SK-N-SH treated with all-trans-retinoic acid at 6 μM for 48 hours (cell line): ENCODE results near the gene DENND1A.

Source experiments
- ATAC-seq: fragments of 200-7000 bp; cut with Tn5 transposase; 3 replicates; pipeline ENCODE4 v1.9.1; 2020; ENCODE audit warnings: mild to moderate bottlenecking, moderate library complexity
- ARNTL ChIP-seq: fragments of 450-650 bp; formaldehyde crosslinking; IDR thresholded peaks from 2 replicates; pipeline ENCODE4 v1.5.0; 2020; ENCODE audit warnings: low read depth, mild to moderate bottlenecking, moderate library complexity, borderline replicate concordance
- BACH2 ChIP-seq: fragments of 250-450 bp; sonication (Bioruptor Pico); IDR thresholded peaks from 2 replicates; pipeline ENCODE4 v1.9.0; 2021; ENCODE audit warnings: mild to moderate bottlenecking, borderline replicate concordance
- CSDC2 ChIP-seq: fragments of 250-450 bp; sonication (Bioruptor Pico); IDR thresholded peaks from 2 replicates; pipeline ENCODE4 v1.5.0; 2020; ENCODE audit warnings: mild to moderate bottlenecking, moderate library complexity
- ESRRG ChIP-seq: fragments of 250-450 bp; sonication (Bioruptor Pico); IDR thresholded peaks from 2 replicates; pipeline ENCODE4 v1.6.1; 2021; ENCODE audit warnings: mild to moderate bottlenecking
- ISL1 ChIP-seq: fragments of 250-450 bp; sonication (Bioruptor Pico); IDR thresholded peaks from 2 replicates; pipeline ENCODE4 v2.1.2; 2022; ENCODE audit warnings: mild to moderate bottlenecking, moderate library complexity
- OSR1 ChIP-seq: fragments of 250-450 bp; sonication (Bioruptor Pico); IDR thresholded peaks from 2 replicates; pipeline ENCODE4 v1.8.0; 2022; ENCODE audit warnings: moderate library complexity, mild to moderate bottlenecking, inconsistent platforms
- PPARA ChIP-seq: fragments of 250-450 bp; sonication (Bioruptor Pico); IDR thresholded peaks from 2 replicates; pipeline ENCODE4 v1.5.0; 2020; ENCODE audit warnings: mild to moderate bottlenecking, borderline replicate concordance
- RARB ChIP-seq: fragments of 250-450 bp; sonication (Bioruptor Pico); IDR thresholded peaks from 2 replicates; pipeline ENCODE4 v1.8.0; 2021; ENCODE audit warnings: mild to moderate bottlenecking, moderate library complexity
- SNAI2 ChIP-seq: fragments of 250-450 bp; sonication (Bioruptor Pico); IDR thresholded peaks from 2 replicates; pipeline ENCODE4 v1.5.0; 2020; ENCODE audit warnings: mild to moderate bottlenecking, moderate library complexity
- TCF4 ChIP-seq: fragments of 250-450 bp; sonication (Bioruptor Pico); IDR thresholded peaks from 2 replicates; pipeline ENCODE4 v1.8.0; 2021; ENCODE audit warnings: mild to moderate bottlenecking, moderate library complexity, borderline replicate concordance
- TOX ChIP-seq: fragments of 250-450 bp; sonication (Bioruptor Pico); IDR thresholded peaks from 2 replicates; pipeline ENCODE4 v1.8.0; 2021; ENCODE audit warnings: mild to moderate bottlenecking, moderate library complexity, borderline replicate concordance
- ZC3H10 ChIP-seq: fragments of 250-450 bp; sonication (Bioruptor Pico); IDR thresholded peaks from 2 replicates; pipeline ENCODE4 v1.5.1; 2021; ENCODE audit warnings: mild to moderate bottlenecking, moderate library complexity
- ZFP3 ChIP-seq: fragments of 250-450 bp; sonication (Bioruptor Pico); IDR thresholded peaks from 2 replicates; pipeline ENCODE4 v1.5.0; 2020; ENCODE audit warnings: mild to moderate bottlenecking, moderate library complexity
- ZFP30 ChIP-seq: fragments of 450-650 bp; formaldehyde crosslinking; IDR thresholded peaks from 2 replicates; pipeline ENCODE4 v1.5.0; 2022; ENCODE audit warnings: mild to moderate bottlenecking, moderate library complexity
- ZNF565 ChIP-seq: fragments of 450-650 bp; formaldehyde crosslinking; conservative IDR thresholded peaks from 2 replicates; pipeline ENCODE4 v1.5.0; 2020; ENCODE audit warnings: low read depth, mild to moderate bottlenecking, moderate library complexity
- ZNF70 ChIP-seq: fragments of 450-650 bp; formaldehyde crosslinking; IDR thresholded peaks from 2 replicates; pipeline ENCODE4 v1.5.0; 2020; ENCODE audit warnings: mild to moderate bottlenecking, moderate library complexity
- ZNF8 ChIP-seq: fragments of 450-650 bp; formaldehyde crosslinking; IDR thresholded peaks from 2 replicates; pipeline ENCODE4 v1.5.0; 2020; ENCODE audit warnings: mild to moderate bottlenecking, moderate library complexity
- TF ChIP-seq, protein P1 (sequence below): fragments of 250-450 bp; sonication (Bioruptor Pico); IDR thresholded peaks from 2 replicates; pipeline ENCODE4 v1.5.1; 2021; ENCODE audit warnings: mild to moderate bottlenecking, moderate library complexity
- TF ChIP-seq, protein P2 (sequence below): fragments of 250-450 bp; sonication (Bioruptor Pico); IDR thresholded peaks from 2 replicates; pipeline ENCODE4 v1.8.0; 2021; ENCODE audit warnings: low read depth, mild to moderate bottlenecking, moderate library complexity, borderline replicate concordance
- TF ChIP-seq, protein P3 (sequence below): fragments of 250-450 bp; sonication (Bioruptor Pico); IDR thresholded peaks from 2 replicates; pipeline ENCODE4 v1.8.0; 2020; ENCODE audit warnings: mild to moderate bottlenecking, moderate library complexity, borderline replicate concordance
- TF ChIP-seq, protein P4 (sequence below): fragments of 250-450 bp; sonication (Bioruptor Pico); IDR thresholded peaks from 2 replicates; pipeline ENCODE4 v1.5.0; 2020; ENCODE audit warnings: mild to moderate bottlenecking, moderate library complexity
- TF ChIP-seq, protein P5 (sequence below): fragments of 250-450 bp; sonication (Bioruptor Pico); IDR thresholded peaks from 2 replicates; pipeline ENCODE4 v1.5.1; 2020; ENCODE audit warnings: low read depth, mild to moderate bottlenecking, moderate library complexity

The DENND1A gene

DNA sequence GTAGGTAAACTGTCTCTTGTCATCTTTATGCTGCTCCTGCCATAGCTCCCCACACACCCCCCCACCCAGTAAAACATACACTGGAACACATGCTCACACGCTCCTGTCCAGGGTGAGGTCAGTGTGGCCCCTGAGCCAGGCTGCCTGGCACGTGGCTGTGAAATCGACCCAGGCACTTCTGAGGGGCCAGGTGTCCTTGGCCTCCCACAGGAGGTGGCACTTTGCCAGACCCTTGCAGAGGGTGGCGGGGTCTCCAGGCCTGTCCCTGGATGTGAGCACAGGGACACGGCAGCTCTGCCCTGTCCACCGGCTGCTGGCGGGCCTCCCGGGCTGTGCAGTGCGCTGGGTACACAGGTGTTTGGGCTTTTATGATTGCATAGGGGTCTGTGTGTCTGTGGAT lies 583.9 kb downstream of the DENND1A start:
- TF ChIP-seq ISL1 (CRISPR knock-in tag): no peak
- no peak for TF ChIP-seq BACH2
- no peak for TF ChIP-seq PPARA (CRISPR knock-in tag)
- TF ChIP-seq TCF4 (CRISPR knock-in tag): no peak
- no peak for TF ChIP-seq ZNF565
- no peak for TF ChIP-seq ARNTL (CRISPR knock-in tag)
- TF ChIP-seq ZNF70 (CRISPR knock-in tag): no peak
- TF ChIP-seq RARB: no peak
- TF ChIP-seq, protein P1, sequence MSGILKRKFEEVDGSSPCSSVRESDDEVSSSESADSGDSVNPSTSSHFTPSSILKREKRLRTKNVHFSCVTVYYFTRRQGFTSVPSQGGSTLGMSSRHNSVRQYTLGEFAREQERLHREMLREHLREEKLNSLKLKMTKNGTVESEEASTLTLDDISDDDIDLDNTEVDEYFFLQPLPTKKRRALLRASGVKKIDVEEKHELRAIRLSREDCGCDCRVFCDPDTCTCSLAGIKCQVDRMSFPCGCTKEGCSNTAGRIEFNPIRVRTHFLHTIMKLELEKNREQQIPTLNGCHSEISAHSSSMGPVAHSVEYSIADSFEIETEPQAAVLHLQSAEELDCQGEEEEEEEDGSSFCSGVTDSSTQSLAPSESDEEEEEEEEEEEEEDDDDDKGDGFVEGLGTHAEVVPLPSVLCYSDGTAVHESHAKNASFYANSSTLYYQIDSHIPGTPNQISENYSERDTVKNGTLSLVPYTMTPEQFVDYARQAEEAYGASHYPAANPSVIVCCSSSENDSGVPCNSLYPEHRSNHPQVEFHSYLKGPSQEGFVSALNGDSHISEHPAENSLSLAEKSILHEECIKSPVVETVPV (CRISPR knock-in tag): no peak
- no peak for TF ChIP-seq ZC3H10
- TF ChIP-seq, protein P2, sequence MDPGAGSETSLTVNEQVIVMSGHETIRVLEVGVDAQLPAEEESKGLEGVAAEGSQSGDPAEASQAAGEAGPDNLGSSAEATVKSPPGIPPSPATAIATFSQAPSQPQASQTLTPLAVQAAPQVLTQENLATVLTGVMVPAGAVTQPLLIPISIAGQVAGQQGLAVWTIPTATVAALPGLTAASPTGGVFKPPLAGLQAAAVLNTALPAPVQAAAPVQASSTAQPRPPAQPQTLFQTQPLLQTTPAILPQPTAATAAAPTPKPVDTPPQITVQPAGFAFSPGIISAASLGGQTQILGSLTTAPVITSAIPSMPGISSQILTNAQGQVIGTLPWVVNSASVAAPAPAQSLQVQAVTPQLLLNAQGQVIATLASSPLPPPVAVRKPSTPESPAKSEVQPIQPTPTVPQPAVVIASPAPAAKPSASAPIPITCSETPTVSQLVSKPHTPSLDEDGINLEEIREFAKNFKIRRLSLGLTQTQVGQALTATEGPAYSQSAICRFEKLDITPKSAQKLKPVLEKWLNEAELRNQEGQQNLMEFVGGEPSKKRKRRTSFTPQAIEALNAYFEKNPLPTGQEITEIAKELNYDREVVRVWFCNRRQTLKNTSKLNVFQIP (CRISPR knock-in tag): no peak
- TF ChIP-seq ZFP3 (CRISPR knock-in tag): no peak
- no peak for TF ChIP-seq ZFP30 (CRISPR knock-in tag)
- no peak for TF ChIP-seq ESRRG (CRISPR knock-in tag)
- TF ChIP-seq, all 23 proteins: peak for 0
- no peak for ATAC-seq

DNA sequence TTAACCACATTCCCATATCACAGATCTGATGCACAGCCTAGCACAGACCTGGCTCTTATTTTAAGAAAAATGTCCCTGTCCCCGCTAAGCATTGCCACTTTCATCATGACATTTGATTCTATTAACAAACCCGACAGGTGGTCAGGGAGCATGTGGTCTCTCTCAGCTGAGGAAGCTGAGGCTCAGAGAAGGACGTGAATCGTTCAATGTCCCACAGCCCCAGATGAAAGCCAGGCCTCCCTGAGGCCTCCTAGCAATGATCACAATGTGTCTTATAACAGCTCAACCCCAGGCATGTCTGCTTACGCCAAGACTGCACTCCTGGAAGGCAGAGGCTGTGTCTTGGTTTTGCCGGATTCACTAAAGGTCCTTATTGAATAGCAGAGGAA lies 584.4 kb downstream of the DENND1A start:
- no peak for TF ChIP-seq OSR1 (CRISPR knock-in tag)
- TF ChIP-seq TOX: no peak
- no peak for TF ChIP-seq SNAI2 (CRISPR knock-in tag)
- ATAC-seq: no peak

DNA sequence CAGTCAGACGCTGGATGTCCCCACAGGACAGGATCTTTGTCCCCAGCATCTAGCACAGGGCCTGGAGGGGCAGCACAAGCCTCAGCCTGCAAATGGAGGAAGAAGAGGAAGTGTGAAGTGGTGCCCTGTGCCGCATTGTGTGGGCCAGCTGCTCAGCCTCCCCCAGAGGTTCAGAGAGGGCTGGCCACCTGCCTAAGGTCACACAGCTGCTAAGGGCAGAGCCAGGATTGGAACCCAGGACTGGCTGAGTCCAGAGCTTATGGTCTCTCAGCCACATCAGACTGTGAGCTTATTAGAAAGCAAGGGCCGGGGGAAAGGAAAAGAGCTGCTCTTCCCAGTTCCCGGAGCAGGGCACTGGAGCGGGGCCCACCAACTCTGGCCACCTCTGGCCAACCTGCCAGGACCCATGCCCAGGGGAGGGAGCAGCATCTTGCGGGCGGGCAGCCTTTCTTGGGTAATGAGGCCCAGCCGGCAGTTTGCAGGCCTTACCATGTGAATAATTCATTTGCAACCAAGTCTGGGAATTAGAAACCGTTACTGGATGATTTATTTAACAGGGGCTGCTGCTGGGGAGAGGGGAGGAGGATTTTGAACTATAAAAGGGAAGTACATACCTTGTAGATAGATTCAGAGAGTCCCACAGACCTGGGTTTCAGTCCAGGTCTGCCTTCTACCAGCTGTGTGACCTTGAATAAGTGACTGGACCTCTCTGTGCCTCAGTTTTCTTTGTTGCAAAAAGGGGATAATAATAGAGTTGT lies 585.6 kb downstream of the DENND1A start:
- TF ChIP-seq ESRRG (CRISPR knock-in tag): no peak
- TF ChIP-seq ZFP30 (CRISPR knock-in tag): no peak
- TF ChIP-seq SNAI2 (CRISPR knock-in tag): no peak
- no peak for TF ChIP-seq RARB
- TF ChIP-seq, protein P2 (CRISPR knock-in tag): no peak
- ATAC-seq: no peak

DNA sequence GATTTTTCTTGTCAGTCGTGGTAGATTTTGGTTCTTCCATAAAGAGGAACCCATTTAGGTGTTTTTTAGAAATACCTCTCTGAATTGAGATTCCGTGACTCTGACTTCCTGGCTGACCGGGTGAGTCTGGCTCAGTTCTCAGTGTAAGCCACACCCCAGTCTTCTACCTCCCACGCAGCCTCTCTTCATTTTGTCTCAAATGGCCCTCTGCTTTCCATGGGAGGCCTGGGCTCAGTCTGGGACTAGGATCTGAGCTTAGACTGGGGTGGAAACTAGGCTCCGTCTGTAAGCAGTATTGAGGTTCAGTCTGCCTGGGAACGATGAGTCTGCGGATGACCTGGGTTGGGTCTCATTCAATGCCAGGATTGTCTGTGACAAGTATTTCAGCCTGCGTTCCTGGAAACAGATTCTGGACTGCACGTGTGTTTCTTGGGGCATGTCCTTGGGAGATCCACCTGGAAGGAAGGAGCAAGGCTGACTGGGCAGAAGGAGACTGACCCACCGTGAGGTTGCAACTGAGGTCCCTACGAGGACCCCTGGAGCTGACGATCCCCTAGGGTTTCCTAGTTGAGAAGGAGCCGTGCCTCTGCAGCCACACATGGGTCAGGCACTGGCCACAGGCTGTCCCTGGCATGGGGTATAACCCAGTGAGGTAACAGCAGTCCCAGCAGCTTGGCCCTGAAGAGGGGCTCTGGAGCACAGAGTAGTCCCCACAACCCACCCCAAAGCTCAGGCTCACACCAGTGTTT lies 586.3 kb downstream of the DENND1A start:
- ATAC-seq: no peak; the same call in 2 of the 3 replicates
- no peak for TF ChIP-seq ISL1 (CRISPR knock-in tag)
- TF ChIP-seq ESRRG (CRISPR knock-in tag): no peak
- no peak for TF ChIP-seq TCF4 (CRISPR knock-in tag)
- TF ChIP-seq BACH2: no peak
- TF ChIP-seq CSDC2 (CRISPR knock-in tag): no peak
- TF ChIP-seq ZNF70 (CRISPR knock-in tag): no peak
- no peak for TF ChIP-seq TOX
- no peak for TF ChIP-seq OSR1 (CRISPR knock-in tag)
- TF ChIP-seq, protein P3, sequence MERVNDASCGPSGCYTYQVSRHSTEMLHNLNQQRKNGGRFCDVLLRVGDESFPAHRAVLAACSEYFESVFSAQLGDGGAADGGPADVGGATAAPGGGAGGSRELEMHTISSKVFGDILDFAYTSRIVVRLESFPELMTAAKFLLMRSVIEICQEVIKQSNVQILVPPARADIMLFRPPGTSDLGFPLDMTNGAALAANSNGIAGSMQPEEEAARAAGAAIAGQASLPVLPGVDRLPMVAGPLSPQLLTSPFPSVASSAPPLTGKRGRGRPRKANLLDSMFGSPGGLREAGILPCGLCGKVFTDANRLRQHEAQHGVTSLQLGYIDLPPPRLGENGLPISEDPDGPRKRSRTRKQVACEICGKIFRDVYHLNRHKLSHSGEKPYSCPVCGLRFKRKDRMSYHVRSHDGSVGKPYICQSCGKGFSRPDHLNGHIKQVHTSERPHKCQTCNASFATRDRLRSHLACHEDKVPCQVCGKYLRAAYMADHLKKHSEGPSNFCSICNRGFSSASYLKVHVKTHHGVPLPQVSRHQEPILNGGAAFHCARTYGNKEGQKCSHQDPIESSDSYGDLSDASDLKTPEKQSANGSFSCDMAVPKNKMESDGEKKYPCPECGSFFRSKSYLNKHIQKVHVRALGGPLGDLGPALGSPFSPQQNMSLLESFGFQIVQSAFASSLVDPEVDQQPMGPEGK (CRISPR knock-in tag): no peak
- no peak for TF ChIP-seq PPARA (CRISPR knock-in tag)
- no peak for TF ChIP-seq ARNTL (CRISPR knock-in tag)
- no peak for TF ChIP-seq RARB
- TF ChIP-seq, protein P4, sequence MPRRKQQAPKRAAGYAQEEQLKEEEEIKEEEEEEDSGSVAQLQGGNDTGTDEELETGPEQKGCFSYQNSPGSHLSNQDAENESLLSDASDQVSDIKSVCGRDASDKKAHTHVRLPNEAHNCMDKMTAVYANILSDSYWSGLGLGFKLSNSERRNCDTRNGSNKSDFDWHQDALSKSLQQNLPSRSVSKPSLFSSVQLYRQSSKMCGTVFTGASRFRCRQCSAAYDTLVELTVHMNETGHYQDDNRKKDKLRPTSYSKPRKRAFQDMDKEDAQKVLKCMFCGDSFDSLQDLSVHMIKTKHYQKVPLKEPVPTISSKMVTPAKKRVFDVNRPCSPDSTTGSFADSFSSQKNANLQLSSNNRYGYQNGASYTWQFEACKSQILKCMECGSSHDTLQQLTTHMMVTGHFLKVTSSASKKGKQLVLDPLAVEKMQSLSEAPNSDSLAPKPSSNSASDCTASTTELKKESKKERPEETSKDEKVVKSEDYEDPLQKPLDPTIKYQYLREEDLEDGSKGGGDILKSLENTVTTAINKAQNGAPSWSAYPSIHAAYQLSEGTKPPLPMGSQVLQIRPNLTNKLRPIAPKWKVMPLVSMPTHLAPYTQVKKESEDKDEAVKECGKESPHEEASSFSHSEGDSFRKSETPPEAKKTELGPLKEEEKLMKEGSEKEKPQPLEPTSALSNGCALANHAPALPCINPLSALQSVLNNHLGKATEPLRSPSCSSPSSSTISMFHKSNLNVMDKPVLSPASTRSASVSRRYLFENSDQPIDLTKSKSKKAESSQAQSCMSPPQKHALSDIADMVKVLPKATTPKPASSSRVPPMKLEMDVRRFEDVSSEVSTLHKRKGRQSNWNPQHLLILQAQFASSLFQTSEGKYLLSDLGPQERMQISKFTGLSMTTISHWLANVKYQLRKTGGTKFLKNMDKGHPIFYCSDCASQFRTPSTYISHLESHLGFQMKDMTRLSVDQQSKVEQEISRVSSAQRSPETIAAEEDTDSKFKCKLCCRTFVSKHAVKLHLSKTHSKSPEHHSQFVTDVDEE (CRISPR knock-in tag): no peak
- TF ChIP-seq ZNF8: no peak
- TF ChIP-seq ZFP3 (CRISPR knock-in tag): no peak
- TF ChIP-seq, protein P5, sequence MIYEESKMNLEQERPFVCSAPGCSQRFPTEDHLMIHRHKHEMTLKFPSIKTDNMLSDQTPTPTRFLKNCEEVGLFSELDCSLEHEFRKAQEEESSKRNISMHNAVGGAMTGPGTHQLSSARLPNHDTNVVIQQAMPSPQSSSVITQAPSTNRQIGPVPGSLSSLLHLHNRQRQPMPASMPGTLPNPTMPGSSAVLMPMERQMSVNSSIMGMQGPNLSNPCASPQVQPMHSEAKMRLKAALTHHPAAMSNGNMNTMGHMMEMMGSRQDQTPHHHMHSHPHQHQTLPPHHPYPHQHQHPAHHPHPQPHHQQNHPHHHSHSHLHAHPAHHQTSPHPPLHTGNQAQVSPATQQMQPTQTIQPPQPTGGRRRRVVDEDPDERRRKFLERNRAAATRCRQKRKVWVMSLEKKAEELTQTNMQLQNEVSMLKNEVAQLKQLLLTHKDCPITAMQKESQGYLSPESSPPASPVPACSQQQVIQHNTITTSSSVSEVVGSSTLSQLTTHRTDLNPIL (CRISPR knock-in tag): no peak
